DOHH2 (cell line): Measurements from ENCODE around the gene CACNB4.

Experiments
- EZH2phosphoT487 ChIP-seq: fragments of 200-600 bp; sonication (generic); IDR thresholded peaks from 2 replicates; pipeline ENCODE4 v1.6.1; 2017; ENCODE audit warnings: borderline replicate concordance, mild to moderate bottlenecking, antibody characterized with exemption, low read length, moderate library complexity, mixed read lengths
- TF ChIP-seq, protein P1 (sequence below): fragments of 200-600 bp; sonication (generic); IDR thresholded peaks from one replicate; pipeline ENCODE4 v1.5.1; 2014; ENCODE audit warnings: antibody characterized with exemption, mild to moderate bottlenecking, low read depth, low read length; ENCODE audit not compliant: poor library complexity, severe bottlenecking

DNA sequence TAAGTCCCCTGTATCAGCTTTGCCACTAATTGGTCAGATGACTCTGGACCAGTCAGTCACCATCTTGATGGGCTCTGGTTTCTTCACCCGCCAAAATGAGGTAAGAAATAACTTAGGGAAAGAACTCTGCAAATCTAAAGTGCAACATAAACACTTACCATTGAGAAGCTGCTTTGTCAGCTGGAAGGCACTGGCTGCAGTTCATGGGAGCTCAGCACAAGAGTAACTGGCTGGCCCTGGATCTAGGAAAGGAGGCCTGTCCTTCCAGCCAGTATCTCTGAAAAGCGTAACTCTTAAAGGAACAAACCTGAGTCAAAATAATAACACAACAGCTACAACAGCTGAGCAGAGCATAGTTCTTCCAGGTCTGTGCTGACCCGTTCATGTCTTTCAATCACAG, 123.9 kb downstream of the CACNB4 start:
- TF ChIP-seq, protein P1, sequence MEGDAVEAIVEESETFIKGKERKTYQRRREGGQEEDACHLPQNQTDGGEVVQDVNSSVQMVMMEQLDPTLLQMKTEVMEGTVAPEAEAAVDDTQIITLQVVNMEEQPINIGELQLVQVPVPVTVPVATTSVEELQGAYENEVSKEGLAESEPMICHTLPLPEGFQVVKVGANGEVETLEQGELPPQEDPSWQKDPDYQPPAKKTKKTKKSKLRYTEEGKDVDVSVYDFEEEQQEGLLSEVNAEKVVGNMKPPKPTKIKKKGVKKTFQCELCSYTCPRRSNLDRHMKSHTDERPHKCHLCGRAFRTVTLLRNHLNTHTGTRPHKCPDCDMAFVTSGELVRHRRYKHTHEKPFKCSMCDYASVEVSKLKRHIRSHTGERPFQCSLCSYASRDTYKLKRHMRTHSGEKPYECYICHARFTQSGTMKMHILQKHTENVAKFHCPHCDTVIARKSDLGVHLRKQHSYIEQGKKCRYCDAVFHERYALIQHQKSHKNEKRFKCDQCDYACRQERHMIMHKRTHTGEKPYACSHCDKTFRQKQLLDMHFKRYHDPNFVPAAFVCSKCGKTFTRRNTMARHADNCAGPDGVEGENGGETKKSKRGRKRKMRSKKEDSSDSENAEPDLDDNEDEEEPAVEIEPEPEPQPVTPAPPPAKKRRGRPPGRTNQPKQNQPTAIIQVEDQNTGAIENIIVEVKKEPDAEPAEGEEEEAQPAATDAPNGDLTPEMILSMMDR, result no peak
- no peak for TF ChIP-seq EZH2phosphoT487
